NB4 (cell line): ENCODE measurements around the gene COPS7A.

Source experiments
- TF ChIP-seq, protein P1 (sequence below): IDR thresholded peaks from one replicate; pipeline ENCODE4 v1.5.1; 2012; ENCODE audit warnings: low read depth, low read length
- TF ChIP-seq, protein P2 (sequence below): IDR thresholded peaks from 2 replicates; pipeline ENCODE4 v1.6.1; 2011; ENCODE audit warnings: low read depth, low read length

DNA sequence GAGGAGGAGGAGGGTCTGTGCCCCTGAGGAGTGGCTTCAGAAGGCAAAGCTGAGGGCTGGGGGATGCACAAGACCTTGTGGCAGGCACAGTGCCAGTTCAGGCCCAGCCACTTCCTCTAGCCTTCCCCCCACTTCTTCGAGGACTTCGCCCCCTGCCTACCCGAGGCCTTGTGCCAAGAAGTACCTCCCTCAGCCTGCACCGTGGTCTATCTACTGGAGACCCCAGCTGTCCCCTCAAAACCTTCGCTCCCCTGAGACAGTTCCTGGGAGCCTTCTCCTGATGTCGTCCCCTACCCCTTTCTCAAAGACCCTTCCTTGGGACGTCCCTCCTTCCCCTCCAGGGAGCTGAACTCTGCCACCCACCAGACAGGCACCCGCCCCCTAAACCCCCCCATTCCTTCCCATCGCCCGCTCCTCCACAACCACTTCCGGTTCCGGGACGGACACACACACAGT, 35.3 kb upstream of the COPS7A start:
- TF ChIP-seq, protein P1, sequence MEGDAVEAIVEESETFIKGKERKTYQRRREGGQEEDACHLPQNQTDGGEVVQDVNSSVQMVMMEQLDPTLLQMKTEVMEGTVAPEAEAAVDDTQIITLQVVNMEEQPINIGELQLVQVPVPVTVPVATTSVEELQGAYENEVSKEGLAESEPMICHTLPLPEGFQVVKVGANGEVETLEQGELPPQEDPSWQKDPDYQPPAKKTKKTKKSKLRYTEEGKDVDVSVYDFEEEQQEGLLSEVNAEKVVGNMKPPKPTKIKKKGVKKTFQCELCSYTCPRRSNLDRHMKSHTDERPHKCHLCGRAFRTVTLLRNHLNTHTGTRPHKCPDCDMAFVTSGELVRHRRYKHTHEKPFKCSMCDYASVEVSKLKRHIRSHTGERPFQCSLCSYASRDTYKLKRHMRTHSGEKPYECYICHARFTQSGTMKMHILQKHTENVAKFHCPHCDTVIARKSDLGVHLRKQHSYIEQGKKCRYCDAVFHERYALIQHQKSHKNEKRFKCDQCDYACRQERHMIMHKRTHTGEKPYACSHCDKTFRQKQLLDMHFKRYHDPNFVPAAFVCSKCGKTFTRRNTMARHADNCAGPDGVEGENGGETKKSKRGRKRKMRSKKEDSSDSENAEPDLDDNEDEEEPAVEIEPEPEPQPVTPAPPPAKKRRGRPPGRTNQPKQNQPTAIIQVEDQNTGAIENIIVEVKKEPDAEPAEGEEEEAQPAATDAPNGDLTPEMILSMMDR: no peak
- TF ChIP-seq, protein P2, sequence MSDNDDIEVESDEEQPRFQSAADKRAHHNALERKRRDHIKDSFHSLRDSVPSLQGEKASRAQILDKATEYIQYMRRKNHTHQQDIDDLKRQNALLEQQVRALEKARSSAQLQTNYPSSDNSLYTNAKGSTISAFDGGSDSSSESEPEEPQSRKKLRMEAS: peak; percentile 42; the same call in 1 of the 2 replicates
